ENCODE data around the gene HDAC6. TPM values are rescaled to one million over a fixed set of nuclear protein-coding genes. Genes with fewer than 3 reads are reported as not detected.

The HDAC6 gene
- total RNA-seq, 4 donors from 2014 or later = 74.4 to 105 (median 93.3) TPM

DNA sequence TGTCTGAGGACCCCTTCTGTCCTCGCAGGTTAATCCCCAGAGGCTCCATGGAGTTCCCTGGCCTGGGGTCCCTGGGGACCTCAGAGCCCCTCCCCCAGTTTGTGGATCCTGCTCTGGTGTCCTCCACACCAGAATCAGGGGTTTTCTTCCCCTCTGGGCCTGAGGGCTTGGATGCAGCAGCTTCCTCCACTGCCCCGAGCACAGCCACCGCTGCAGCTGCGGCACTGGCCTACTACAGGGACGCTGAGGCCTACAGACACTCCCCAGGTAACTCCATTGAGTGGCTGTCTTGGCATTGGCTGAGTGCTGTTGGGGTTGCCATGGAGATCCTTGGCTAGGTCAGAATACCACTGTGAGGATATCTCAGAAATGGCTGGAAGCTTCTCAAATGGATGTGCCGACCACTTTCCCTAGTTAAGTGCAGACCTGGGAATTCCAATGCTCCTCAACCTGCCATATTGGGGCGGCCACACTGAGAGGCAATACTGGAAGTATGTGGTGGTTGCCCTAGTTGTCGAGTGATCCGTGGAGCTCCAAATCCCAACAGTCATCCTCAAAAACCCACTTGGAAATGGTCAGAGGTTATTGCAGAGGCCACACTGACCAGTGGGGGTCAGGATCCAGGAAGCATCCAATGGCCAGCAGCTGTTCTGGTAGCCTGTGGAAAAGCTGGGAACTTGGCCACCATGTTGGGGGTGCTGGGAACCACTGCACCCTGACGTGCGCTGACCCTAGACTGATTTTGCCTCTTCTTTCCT is 10.6 kb upstream of the HDAC6 start:
- Histone ChIP-seq H3K4me1 (no peaks in the 10 kb centered on the region), H3K27ac (no peak overlapping the region), H3K9me3 (no peaks in the 10 kb centered on the region), H3K4me3 (no peak overlapping the region), H3K27me3 (no peaks in the 10 kb centered on the region), H3K36me3 (no peaks in the 10 kb centered on the region)
- WGBS, 2 donors (ENCODE audit: low coverage in 1 of 2) = 85% methylated on average over 11 of the region's 11 CpGs; no CpG with 5 or more reads in 1 of the 2 donors
- intact Hi-C loops (cut with DNase I; ENCODE audit: low total_unique reads) = no loop called here
- TF ChIP-seq EP300 (IDR thresholded peaks at IDR 0.05; ENCODE audit: low read depth) (no peak), POLR2A (IDR thresholded peaks at IDR 0.05) (no peak), POLR2AphosphoS5 (IDR thresholded peaks at IDR 0.05) (no peak)
- TF ChIP-seq, protein P1, sequence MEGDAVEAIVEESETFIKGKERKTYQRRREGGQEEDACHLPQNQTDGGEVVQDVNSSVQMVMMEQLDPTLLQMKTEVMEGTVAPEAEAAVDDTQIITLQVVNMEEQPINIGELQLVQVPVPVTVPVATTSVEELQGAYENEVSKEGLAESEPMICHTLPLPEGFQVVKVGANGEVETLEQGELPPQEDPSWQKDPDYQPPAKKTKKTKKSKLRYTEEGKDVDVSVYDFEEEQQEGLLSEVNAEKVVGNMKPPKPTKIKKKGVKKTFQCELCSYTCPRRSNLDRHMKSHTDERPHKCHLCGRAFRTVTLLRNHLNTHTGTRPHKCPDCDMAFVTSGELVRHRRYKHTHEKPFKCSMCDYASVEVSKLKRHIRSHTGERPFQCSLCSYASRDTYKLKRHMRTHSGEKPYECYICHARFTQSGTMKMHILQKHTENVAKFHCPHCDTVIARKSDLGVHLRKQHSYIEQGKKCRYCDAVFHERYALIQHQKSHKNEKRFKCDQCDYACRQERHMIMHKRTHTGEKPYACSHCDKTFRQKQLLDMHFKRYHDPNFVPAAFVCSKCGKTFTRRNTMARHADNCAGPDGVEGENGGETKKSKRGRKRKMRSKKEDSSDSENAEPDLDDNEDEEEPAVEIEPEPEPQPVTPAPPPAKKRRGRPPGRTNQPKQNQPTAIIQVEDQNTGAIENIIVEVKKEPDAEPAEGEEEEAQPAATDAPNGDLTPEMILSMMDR (IDR thresholded peaks at IDR 0.05) = no peak
- DNase-seq = no peak
- in situ Hi-C loops (cut with MboI; ENCODE audit: low pct_ligation_motif_present in 1 of 4, low pct_unique_long_range_greater_than_20kb in 1 of 4, low sequenced_read_pairs in 3 of 4) = no loop called here

DNA sequence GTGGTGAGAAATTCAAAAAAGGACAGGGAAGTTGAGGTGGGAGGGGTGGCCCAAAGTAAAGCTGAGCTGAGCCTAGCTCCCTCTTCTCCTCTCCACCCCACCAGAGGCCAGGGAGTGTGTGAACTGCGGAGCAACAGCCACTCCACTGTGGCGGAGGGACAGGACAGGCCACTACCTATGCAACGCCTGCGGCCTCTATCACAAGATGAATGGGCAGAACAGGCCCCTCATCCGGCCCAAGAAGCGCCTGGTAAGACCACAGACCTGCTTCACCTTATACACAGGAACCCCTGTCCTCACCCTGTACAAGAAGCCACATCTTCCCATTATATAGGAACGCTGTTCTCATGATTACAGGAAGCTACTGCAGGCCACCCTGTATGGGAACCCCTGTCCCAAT is 9.6 kb upstream of the HDAC6 start:
- H3K4me3 ChIP-seq = no peak overlapping the region
- H3K9me3 ChIP-seq = no peaks in the 10 kb centered on the region
- no peaks in the 10 kb centered on the region for H3K36me3 ChIP-seq
- H3K27me3 ChIP-seq = no peaks in the 10 kb centered on the region
- DNase-seq = no peak
- H3K27ac ChIP-seq = no peak overlapping the region
- no peaks in the 10 kb centered on the region for H3K4me1 ChIP-seq
- in situ Hi-C loops (cut with MboI; ENCODE audit: low pct_ligation_motif_present in 1 of 4, low pct_unique_long_range_greater_than_20kb in 1 of 4, low sequenced_read_pairs in 3 of 4) (no loop called here), intact Hi-C loops (cut with DNase I; ENCODE audit: low total_unique reads) (no loop called here)
- WGBS, 2 donors (ENCODE audit: low coverage in 1 of 2) = 81% methylated on average over 7 of the region's 7 CpGs; no CpG with 5 or more reads in 1 of the 2 donors
- no peak for TF ChIP-seq POLR2AphosphoS5 (IDR thresholded peaks at IDR 0.05)
- TF ChIP-seq EP300 (IDR thresholded peaks at IDR 0.05; ENCODE audit: low read depth) = no peak
- TF ChIP-seq POLR2A (IDR thresholded peaks at IDR 0.05) = no peak
- TF ChIP-seq, protein P1 (IDR thresholded peaks at IDR 0.05) = no peak

DNA sequence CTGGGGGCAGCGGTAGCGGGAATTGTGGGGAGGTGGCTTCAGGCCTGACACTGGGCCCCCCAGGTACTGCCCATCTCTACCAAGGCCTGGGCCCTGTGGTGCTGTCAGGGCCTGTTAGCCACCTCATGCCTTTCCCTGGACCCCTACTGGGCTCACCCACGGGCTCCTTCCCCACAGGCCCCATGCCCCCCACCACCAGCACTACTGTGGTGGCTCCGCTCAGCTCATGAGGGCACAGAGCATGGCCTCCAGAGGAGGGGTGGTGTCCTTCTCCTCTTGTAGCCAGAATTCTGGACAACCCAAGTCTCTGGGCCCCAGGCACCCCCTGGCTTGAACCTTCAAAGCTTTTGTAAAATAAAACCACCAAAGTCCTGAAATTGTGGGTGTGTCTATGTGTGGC is 7.9 kb upstream of the HDAC6 start:
- WGBS, 2 donors (ENCODE audit: low coverage in 1 of 2) = 73% methylated on average over 4 of the region's 4 CpGs; no CpG with 5 or more reads in 1 of the 2 donors
- intact Hi-C loops (cut with DNase I; ENCODE audit: low total_unique reads) = no loop called here
- no peak for TF ChIP-seq POLR2AphosphoS5 (IDR thresholded peaks at IDR 0.05)
- TF ChIP-seq, protein P1 (IDR thresholded peaks at IDR 0.05) = no peak
- no peak for TF ChIP-seq POLR2A (IDR thresholded peaks at IDR 0.05)
- no peak for TF ChIP-seq EP300 (IDR thresholded peaks at IDR 0.05; ENCODE audit: low read depth)
- no peaks in the 10 kb centered on the region for H3K36me3 ChIP-seq
- H3K27me3 ChIP-seq = no peaks in the 10 kb centered on the region
- no peak overlapping the region for H3K4me3 ChIP-seq
- DNase-seq = no peak
- H3K9me3 ChIP-seq = no peaks in the 10 kb centered on the region
- no peaks in the 10 kb centered on the region for H3K4me1 ChIP-seq
- in situ Hi-C loops (cut with MboI; ENCODE audit: low pct_ligation_motif_present in 1 of 4, low pct_unique_long_range_greater_than_20kb in 1 of 4, low sequenced_read_pairs in 3 of 4) = no loop called here
- no peak overlapping the region for H3K27ac ChIP-seq

- Histone ChIP-seq H3K9me3 (no peaks in the 10 kb centered on the region), H3K4me3 (no peak overlapping the region), H3K27ac (no peak overlapping the region), H3K27me3 (no peaks in the 10 kb centered on the region), H3K36me3 (no peaks in the 10 kb centered on the region), H3K4me1 (no peaks in the 10 kb centered on the region)
- in situ Hi-C loops (cut with MboI; ENCODE audit: low pct_ligation_motif_present in 1 of 4, low pct_unique_long_range_greater_than_20kb in 1 of 4, low sequenced_read_pairs in 3 of 4) (no loop called here), intact Hi-C loops (cut with DNase I; ENCODE audit: low total_unique reads) (no loop called here)
- no peak for TF ChIP-seq POLR2AphosphoS5 (IDR thresholded peaks at IDR 0.05)
- TF ChIP-seq, protein P1 (IDR thresholded peaks at IDR 0.05) = no peak
- no peak for TF ChIP-seq POLR2A (IDR thresholded peaks at IDR 0.05)
- TF ChIP-seq EP300 (IDR thresholded peaks at IDR 0.05; ENCODE audit: low read depth) = no peak
- no peak for DNase-seq
- 81% methylated on average over 12 of the region's 12 CpGs; no CpG with 5 or more reads in 1 of the 2 donors for WGBS, 2 donors (ENCODE audit: low coverage in 1 of 2)
Measured at GRCh38 chrX:48794340-48794910, 7.4 kb upstream of the HDAC6 start.

Measured in transverse colon (tissue), 4 donors.